ENCODE results near the gene PFDN6.
A peak's percentile ranks its signal among the peaks of the same experiment; 100 is the strongest.

Gene PFDN6

GRCh38 chr6:33315793-33316602, 26.6 kb downstream of the PFDN6 start:
- Histone ChIP-seq H3K36me3 (ENCODE audit: insufficient read depth, low read depth, low read length) (peaks cover 32% of the 10 kb centered on the region), H3K27me3 (ENCODE audit: insufficient read depth, low read length) (peaks cover 9% of the 10 kb centered on the region), H3K27ac (ENCODE audit: low read length) (no peak overlapping the region), H3K4me3 (ENCODE audit: low read length) (no peak overlapping the region), H3K9ac (ENCODE audit: low read depth, low read length) (no peak overlapping the region), H3K9me3 (ENCODE audit: insufficient read depth, low read depth, low read length) (no peaks in the 10 kb centered on the region), H3K4me1 (ENCODE audit: insufficient read depth, low read length) (peaks cover 25% of the 10 kb centered on the region)

- Histone ChIP-seq H3K9me3 (ENCODE audit: insufficient read depth, low read depth, low read length) (no peaks in the 10 kb centered on the region), H3K36me3 (ENCODE audit: insufficient read depth, low read depth, low read length) (peaks cover 39% of the 10 kb centered on the region), H3K4me3 (ENCODE audit: low read length) (peak overlapping the region; percentile 55), H3K4me1 (ENCODE audit: insufficient read depth, low read length) (peaks cover 27% of the 10 kb centered on the region), H3K27me3 (ENCODE audit: insufficient read depth, low read length) (peaks cover 6% of the 10 kb centered on the region), H3K9ac (ENCODE audit: low read depth, low read length) (no peak overlapping the region), H3K27ac (ENCODE audit: low read length) (no peak overlapping the region)
These were observed 27.4 kb downstream of the PFDN6 start for GRCh38 chr6:33316603-33317418.

- Histone ChIP-seq H3K4me3 (ENCODE audit: low read length) (peak overlapping the region; percentile 55), H3K9ac (ENCODE audit: low read depth, low read length) (no peak overlapping the region), H3K36me3 (ENCODE audit: insufficient read depth, low read depth, low read length) (peaks cover 39% of the 10 kb centered on the region), H3K4me1 (ENCODE audit: insufficient read depth, low read length) (peaks cover 23% of the 10 kb centered on the region), H3K27ac (ENCODE audit: low read length) (no peak overlapping the region), H3K27me3 (ENCODE audit: insufficient read depth, low read length) (peaks cover under 1% of the 10 kb centered on the region; the same call in 1 of the 2 replicates), H3K9me3 (ENCODE audit: insufficient read depth, low read depth, low read length) (no peaks in the 10 kb centered on the region)
These were observed 27.9 kb downstream of the PFDN6 start for GRCh38 chr6:33317419-33317668.

DNA sequence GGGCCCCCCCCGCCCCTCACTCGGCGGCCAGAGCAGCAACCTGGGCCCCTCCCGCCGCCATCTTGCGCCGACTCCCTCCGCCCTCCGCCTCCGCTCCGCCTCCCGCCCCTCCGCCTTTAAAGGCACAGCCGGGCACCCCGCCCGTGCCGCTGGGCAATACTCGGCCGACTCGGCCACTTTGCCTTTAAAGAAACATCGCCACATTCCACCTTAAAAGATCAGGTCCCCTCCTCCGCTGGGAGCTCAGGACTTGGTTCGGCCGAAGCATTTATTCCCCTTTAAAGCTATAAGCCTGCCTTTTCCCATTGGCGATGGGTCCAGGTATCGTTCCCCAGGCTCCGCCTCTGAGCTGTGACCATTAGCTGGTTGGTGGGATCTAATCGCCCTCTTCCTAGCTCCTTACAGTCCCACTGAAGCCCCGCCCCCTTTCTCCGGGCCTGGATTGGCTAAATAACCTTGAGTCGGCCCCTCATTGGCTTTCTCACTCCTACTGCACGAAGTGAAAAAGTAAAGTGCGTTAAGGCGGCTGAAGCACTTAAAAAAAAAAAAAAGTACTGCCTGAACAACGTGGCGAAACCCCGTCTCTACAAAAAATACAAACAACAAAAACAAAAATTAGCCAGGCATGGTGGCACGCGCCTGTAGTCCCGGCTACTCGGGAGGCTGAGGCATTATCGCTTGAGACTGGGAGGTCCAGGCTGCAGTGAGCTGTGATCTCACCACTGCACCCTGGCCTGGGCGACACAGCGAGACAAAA, 28.4 kb downstream of the PFDN6 start, which contains the start of gene ZBTB22:
Gene ZBTB22 (minus strand): TSS at position 76 of the 757 bp plus-strand sequence. CDS start 828 bp downstream, outside the sequence.
- Histone ChIP-seq H3K27ac (ENCODE audit: low read length) (peak within 1 kb of the TSS; percentile 29), H3K4me1 (ENCODE audit: insufficient read depth, low read length) (peaks cover 23% of the 10 kb centered on the region), H3K9ac (ENCODE audit: low read depth, low read length) (peak within 1 kb of the TSS; percentile 79), H3K27me3 (ENCODE audit: insufficient read depth, low read length) (no peaks in the 10 kb centered on the region), H3K9me3 (ENCODE audit: insufficient read depth, low read depth, low read length) (no peaks in the 10 kb centered on the region), H3K4me3 (ENCODE audit: low read length) (peak within 1 kb of the TSS; percentile 73), H3K36me3 (ENCODE audit: insufficient read depth, low read depth, low read length) (peaks cover 39% of the 10 kb centered on the region)

- Histone ChIP-seq H3K27ac (ENCODE audit: low read length) (peak overlapping the region; percentile 29), H3K4me3 (ENCODE audit: low read length) (peak overlapping the region; percentile 73), H3K4me1 (ENCODE audit: insufficient read depth, low read length) (peaks cover 23% of the 10 kb centered on the region), H3K27me3 (ENCODE audit: insufficient read depth, low read length) (no peaks in the 10 kb centered on the region), H3K9me3 (ENCODE audit: insufficient read depth, low read depth, low read length) (no peaks in the 10 kb centered on the region), H3K9ac (ENCODE audit: low read depth, low read length) (peak overlapping the region; percentile 79; the same call in 1 of the 2 replicates), H3K36me3 (ENCODE audit: insufficient read depth, low read depth, low read length) (peaks cover 39% of the 10 kb centered on the region)
These were observed 29.1 kb downstream of the PFDN6 start for GRCh38 chr6:33318426-33319073.

DNA sequence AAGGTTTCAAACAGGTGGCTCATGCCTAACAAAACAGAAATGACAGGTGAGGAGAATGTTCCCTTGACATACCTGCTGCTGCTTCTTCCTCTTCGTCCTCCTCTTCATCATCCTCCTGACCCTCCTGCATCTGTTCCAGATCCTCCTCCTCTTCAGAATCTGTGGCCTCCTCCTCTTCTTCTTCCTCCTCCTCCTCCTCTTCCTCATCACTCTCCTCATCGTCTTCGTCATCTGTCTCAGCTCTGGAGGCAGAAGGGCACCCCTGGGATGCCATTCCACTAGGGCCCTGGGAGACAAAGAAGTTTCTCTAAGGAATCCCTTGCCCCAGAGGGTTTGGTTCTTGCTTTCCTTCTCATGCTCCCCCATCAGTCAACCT, 30.5 kb downstream of the PFDN6 start:
- no peaks in the 10 kb centered on the region for H3K9me3 ChIP-seq (ENCODE audit: insufficient read depth, low read depth, low read length)
- H3K27ac ChIP-seq (ENCODE audit: low read length) = no peak overlapping the region
- peaks cover 23% of the 10 kb centered on the region for H3K4me1 ChIP-seq (ENCODE audit: insufficient read depth, low read length)
- no peak overlapping the region for H3K4me3 ChIP-seq (ENCODE audit: low read length)
- no peak overlapping the region for H3K9ac ChIP-seq (ENCODE audit: low read depth, low read length)
- H3K27me3 ChIP-seq (ENCODE audit: insufficient read depth, low read length) = no peaks in the 10 kb centered on the region
- H3K36me3 ChIP-seq (ENCODE audit: insufficient read depth, low read depth, low read length) = peaks cover 39% of the 10 kb centered on the region

DNA sequence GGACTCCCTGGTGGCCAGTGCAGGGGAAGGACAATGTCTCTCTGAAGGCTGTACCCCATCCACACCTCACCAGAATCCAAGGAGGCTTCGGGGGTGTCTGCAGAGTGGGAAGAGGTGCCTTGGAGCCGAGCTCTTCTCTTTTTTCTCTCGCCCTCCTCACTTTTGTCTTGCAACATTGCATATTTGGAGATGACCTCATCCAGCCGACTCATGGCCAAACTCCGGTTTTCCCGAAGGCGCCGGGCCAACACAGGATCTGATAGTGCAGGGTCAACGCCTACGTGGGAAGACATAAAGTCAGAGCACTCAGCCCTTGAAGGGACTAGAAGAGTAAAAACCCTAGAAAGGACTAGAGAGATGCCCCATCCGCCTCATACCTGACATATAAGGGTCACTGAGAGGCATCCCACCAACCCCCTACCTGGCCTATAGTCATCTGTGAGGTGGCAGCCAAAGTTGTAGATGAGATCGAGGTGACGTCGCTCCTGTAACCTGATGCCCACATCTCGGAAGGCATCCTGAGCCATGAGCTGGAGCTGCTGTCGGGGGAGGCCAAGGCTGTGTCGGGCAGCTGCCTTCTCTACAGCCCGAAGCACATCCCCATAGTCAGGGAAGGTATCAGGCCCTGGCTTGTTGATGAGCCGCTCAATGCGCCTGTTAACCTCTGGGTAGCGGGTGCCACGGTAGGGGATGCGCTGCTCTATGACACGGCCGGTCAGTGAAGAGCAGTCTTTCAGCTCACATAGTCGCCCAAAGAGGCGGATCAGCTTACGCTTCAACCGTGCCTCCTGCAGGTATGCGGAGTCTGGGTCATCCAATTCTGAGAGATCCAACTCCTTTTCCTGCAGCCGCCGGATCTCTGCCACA, 31.1 kb downstream of the PFDN6 start:
- Histone ChIP-seq H3K27me3 (ENCODE audit: insufficient read depth, low read length) (no peaks in the 10 kb centered on the region), H3K36me3 (ENCODE audit: insufficient read depth, low read depth, low read length) (peaks cover 39% of the 10 kb centered on the region), H3K27ac (ENCODE audit: low read length) (no peak overlapping the region), H3K9ac (ENCODE audit: low read depth, low read length) (peak overlapping the region; percentile 99; the same call in 1 of the 2 replicates), H3K4me1 (ENCODE audit: insufficient read depth, low read length) (peaks cover 23% of the 10 kb centered on the region), H3K9me3 (ENCODE audit: insufficient read depth, low read depth, low read length) (no peaks in the 10 kb centered on the region), H3K4me3 (ENCODE audit: low read length) (peak overlapping the region; percentile 100; the same call in 1 of the 2 replicates)

DNA sequence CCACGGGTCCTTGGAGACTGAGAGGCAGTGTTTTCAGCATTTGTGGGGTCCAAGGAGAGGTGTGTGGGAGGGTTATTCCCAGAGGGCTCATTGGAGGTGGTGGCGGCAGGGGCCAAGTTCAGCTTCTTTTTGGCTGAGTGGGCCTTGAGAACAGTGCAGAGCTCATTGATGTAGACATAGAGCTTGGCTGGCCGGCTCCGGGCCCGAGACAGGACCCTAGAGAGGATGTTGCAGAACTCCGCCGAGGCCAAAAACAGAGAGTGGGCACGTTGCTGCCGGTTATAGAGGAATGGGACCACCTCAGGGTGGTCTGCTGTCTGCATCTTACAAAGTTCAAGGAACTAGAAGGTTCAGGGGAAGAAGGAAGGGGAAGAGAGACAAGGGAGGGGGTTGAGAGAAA, 31.8 kb downstream of the PFDN6 start:
- peak overlapping the region; percentile 100; the same call in 1 of the 2 replicates for H3K4me3 ChIP-seq (ENCODE audit: low read length)
- peaks cover 23% of the 10 kb centered on the region for H3K4me1 ChIP-seq (ENCODE audit: insufficient read depth, low read length)
- peak overlapping the region; percentile 99; the same call in 1 of the 2 replicates for H3K9ac ChIP-seq (ENCODE audit: low read depth, low read length)
- no peaks in the 10 kb centered on the region for H3K9me3 ChIP-seq (ENCODE audit: insufficient read depth, low read depth, low read length)
- no peaks in the 10 kb centered on the region for H3K27me3 ChIP-seq (ENCODE audit: insufficient read depth, low read length)
- no peak overlapping the region for H3K27ac ChIP-seq (ENCODE audit: low read length)
- peaks cover 34% of the 10 kb centered on the region for H3K36me3 ChIP-seq (ENCODE audit: insufficient read depth, low read depth, low read length)

- Histone ChIP-seq H3K36me3 (ENCODE audit: insufficient read depth, low read depth, low read length) (peaks cover 31% of the 10 kb centered on the region), H3K4me3 (ENCODE audit: low read length) (peak overlapping the region; percentile 100), H3K9me3 (ENCODE audit: insufficient read depth, low read depth, low read length) (no peaks in the 10 kb centered on the region), H3K9ac (ENCODE audit: low read depth, low read length) (peak overlapping the region; percentile 99; the same call in 1 of the 2 replicates), H3K27me3 (ENCODE audit: insufficient read depth, low read length) (no peaks in the 10 kb centered on the region), H3K27ac (ENCODE audit: low read length) (peak overlapping the region; percentile 43), H3K4me1 (ENCODE audit: insufficient read depth, low read length) (peaks cover 20% of the 10 kb centered on the region)
These were observed 34.2 kb downstream of the PFDN6 start for GRCh38 chr6:33323623-33323948.

GRCh38 chr6:33324125-33324524, 34.7 kb downstream of the PFDN6 start:
- no peaks in the 10 kb centered on the region for H3K27me3 ChIP-seq (ENCODE audit: insufficient read depth, low read length)
- no peaks in the 10 kb centered on the region for H3K9me3 ChIP-seq (ENCODE audit: insufficient read depth, low read depth, low read length)
- H3K27ac ChIP-seq (ENCODE audit: low read length) = no peak overlapping the region
- peaks cover 25% of the 10 kb centered on the region for H3K36me3 ChIP-seq (ENCODE audit: insufficient read depth, low read depth, low read length)
- H3K9ac ChIP-seq (ENCODE audit: low read depth, low read length) = peak overlapping the region; percentile 99; the same call in 1 of the 2 replicates
- H3K4me1 ChIP-seq (ENCODE audit: insufficient read depth, low read length) = peaks cover 16% of the 10 kb centered on the region
- peak overlapping the region; percentile 100 for H3K4me3 ChIP-seq (ENCODE audit: low read length)
